H9 (cell line): ENCODE results near the gene PTPRR. TPM values are rescaled to one million over a fixed set of nuclear protein-coding genes. Genes with fewer than 3 reads are reported as not detected.

Experiments used
- DNase-seq: peaks from one replicate; pipeline ENCODE4 v3.0.0-alpha.2; 2017
- H2AFZ ChIP-seq: one replicate; pipeline ENCODE4 v1.6.1; 2013; ENCODE audit warnings: mild to moderate bottlenecking, low read length, control low read depth, moderate library complexity
- H2AK5ac ChIP-seq: 2 replicates; pipeline ENCODE4 v1.6.1; 2013; ENCODE audit warnings: low read length, control low read depth, mixed read lengths; ENCODE audit not compliant: insufficient read length
- H2BK120ac ChIP-seq: one replicate; pipeline ENCODE4 v1.6.1; 2013; ENCODE audit warnings: low read depth, mild to moderate bottlenecking, low read length, control low read depth, inconsistent platforms; ENCODE audit not compliant: poor library complexity, severe bottlenecking
- H2BK12ac ChIP-seq: 2 replicates; pipeline ENCODE4 v1.6.1; 2013; ENCODE audit warnings: low read length, control low read depth, mixed read lengths, low read depth; ENCODE audit not compliant: insufficient read length
- H2BK15ac ChIP-seq: 2 replicates; pipeline ENCODE4 v1.6.1; 2013; ENCODE audit warnings: low read depth, low read length, control low read depth
- H2BK20ac ChIP-seq: one replicate; pipeline ENCODE4 v1.6.1; 2013; ENCODE audit warnings: low read depth, mild to moderate bottlenecking, low read length, control low read depth, inconsistent platforms; ENCODE audit not compliant: poor library complexity, severe bottlenecking
- H2BK5ac ChIP-seq: 2 replicates; pipeline ENCODE4 v1.6.1; 2013; ENCODE audit warnings: low read length, control low read depth, mixed read lengths; ENCODE audit not compliant: insufficient read length
- H3K14ac ChIP-seq: 2 replicates; pipeline ENCODE4 v1.6.1; 2013; ENCODE audit warnings: low read length, control low read depth; ENCODE audit not compliant: insufficient read depth
- H3K18ac ChIP-seq: 2 replicates; pipeline ENCODE4 v1.6.1; 2013; ENCODE audit warnings: low read depth, mild to moderate bottlenecking, mixed read lengths, low read length, control low read depth; ENCODE audit not compliant: insufficient read length
- H3K23ac ChIP-seq: 2 replicates; pipeline ENCODE4 v1.6.1; 2013; ENCODE audit warnings: low read length, control low read depth, mixed read lengths, low read depth; ENCODE audit not compliant: insufficient read length
- H3K23me2 ChIP-seq: 2 replicates; pipeline ENCODE4 v1.6.1; 2013; ENCODE audit warnings: low read depth, mild to moderate bottlenecking, mixed read lengths, low read length, control low read depth; ENCODE audit not compliant: insufficient read length, poor library complexity, severe bottlenecking
- H3K27ac ChIP-seq: 2 replicates; pipeline ENCODE4 v1.5.1; 2013; ENCODE audit warnings: low read length, control low read depth, mixed read lengths, low read depth; ENCODE audit not compliant: insufficient read length
- H3K27me3 ChIP-seq: 2 replicates; pipeline ENCODE4 v1.6.1; 2013; ENCODE audit warnings: low read length, control low read depth, inconsistent platforms; ENCODE audit not compliant: insufficient read depth
- H3K4ac ChIP-seq: 2 replicates; pipeline ENCODE4 v1.6.1; 2013; ENCODE audit warnings: low read depth, mild to moderate bottlenecking, control low read depth, inconsistent platforms, low read length, moderate library complexity
- H3K4me1 ChIP-seq: 2 replicates; pipeline ENCODE4 v1.6.1; 2013; ENCODE audit warnings: low read length, control low read depth, inconsistent platforms; ENCODE audit not compliant: insufficient read depth
- H3K4me2 ChIP-seq: 2 replicates; pipeline ENCODE4 v1.6.1; 2013; ENCODE audit warnings: low read length, control low read depth, mixed read lengths; ENCODE audit not compliant: insufficient read length, insufficient read depth
- H3K56ac ChIP-seq: 2 replicates; pipeline ENCODE4 v1.6.1; 2013; ENCODE audit warnings: low read depth, mild to moderate bottlenecking, mixed read lengths, low read length, control low read depth; ENCODE audit not compliant: insufficient read length
- H3K79me1 ChIP-seq: 2 replicates; pipeline ENCODE4 v1.6.1; 2013; ENCODE audit warnings: low read depth, mild to moderate bottlenecking, moderate library complexity, low read length, control low read depth, inconsistent platforms; ENCODE audit not compliant: insufficient read depth, poor library complexity, severe bottlenecking
- H3K79me2 ChIP-seq: 2 replicates; pipeline ENCODE4 v1.6.1; 2013; ENCODE audit warnings: low read length, control low read depth, inconsistent platforms; ENCODE audit not compliant: insufficient read depth
- H3K9ac ChIP-seq: 2 replicates; pipeline ENCODE4 v1.6.1; 2013; ENCODE audit warnings: low read length, control low read depth, mixed read lengths; ENCODE audit not compliant: insufficient read length; ENCODE audit errors: extremely low read depth
- H3K9me3 ChIP-seq: one replicate; pipeline ENCODE4 v1.6.1; 2013; ENCODE audit warnings: low read depth, low read length, inconsistent platforms; ENCODE audit not compliant: control insufficient read depth
- H3T11ph ChIP-seq: one replicate; pipeline ENCODE4 v1.6.1; 2013; ENCODE audit warnings: mild to moderate bottlenecking, low read length, control low read depth, inconsistent platforms
- H4K20me1 ChIP-seq: one replicate; pipeline ENCODE4 v1.6.1; 2013; ENCODE audit not compliant: control insufficient read depth, insufficient read length, insufficient read depth
- H4K5ac ChIP-seq: 2 replicates; pipeline ENCODE4 v1.6.1; 2013; ENCODE audit warnings: low read depth, mild to moderate bottlenecking, mixed read lengths, low read length, control low read depth; ENCODE audit not compliant: insufficient read length
- H4K8ac ChIP-seq: replicated peaks from 2 replicates; pipeline ENCODE4 v1.6.1; 2013; ENCODE audit warnings: low read length, control low read depth, mixed read lengths, low read depth; ENCODE audit not compliant: insufficient read length
- H4K91ac ChIP-seq: 2 replicates; pipeline ENCODE4 v1.6.1; 2013; ENCODE audit warnings: low read depth, mild to moderate bottlenecking, moderate library complexity, mixed read lengths, low read length, control low read depth; ENCODE audit not compliant: insufficient read length
- H3K27ac Mint-ChIP-seq, 3 experiments: 2 replicates in 2 of 3; 3 replicates in 1 of 3; pipeline ENCODE4 v1.8.0; 2020 to 2021; ENCODE audit warnings: mixed read lengths in 3 of 3, mild to moderate bottlenecking in 1 of 3, moderate library complexity in 1 of 3
- H3K27me3 Mint-ChIP-seq: 2 replicates; pipeline ENCODE4 v1.8.0; 2021; ENCODE audit warnings: low read depth, mild to moderate bottlenecking, moderate library complexity, mixed read lengths
- H3K36me3 Mint-ChIP-seq, 3 experiments: 2 replicates in 2 of 3; 3 replicates in 1 of 3; pipeline ENCODE4 v1.8.0; 2020 to 2021; ENCODE audit warnings: low read depth in 3 of 3, mixed read lengths in 3 of 3; ENCODE audit not compliant: insufficient read depth in 1 of 3
- H3K4me1 Mint-ChIP-seq, 2 experiments: 2 replicates each; pipeline ENCODE4 v1.8.0; 2020; ENCODE audit warnings: mixed read lengths in 2 of 2
- H3K4me3 Mint-ChIP-seq, 2 experiments: 2 replicates in 1 of 2; 3 replicates in 1 of 2; pipeline ENCODE4 v1.8.0; 2020 to 2021; ENCODE audit warnings: mild to moderate bottlenecking in 2 of 2, mixed read lengths in 2 of 2, moderate library complexity in 1 of 2
- H3K9me3 Mint-ChIP-seq, 2 experiments: 2 replicates in 1 of 2; 3 replicates in 1 of 2; pipeline ENCODE4 v1.8.0; 2020; ENCODE audit warnings: mild to moderate bottlenecking in 2 of 2, mixed read lengths in 2 of 2, moderate library complexity in 1 of 2
- WGBS: extraction: QIAGEN DNeasy Blood & Tissue Kit; methylation state at CpG from one replicate; pipeline ENCODE4 v1.1.7; 2013; ENCODE audit warnings: missing lambda C conversion rate, low lambda C conversion rate, mixed read lengths; ENCODE audit not compliant: insufficient read length; ENCODE audit errors: extremely low coverage; 5-methylcytosine and 5-hydroxymethylcytosine counted together
- total RNA-seq: library from RNA; stranded (reverse); gene quantifications from 2 replicates; pipeline ENCODE4 v1.2.1, GENCODE V29; 2021
- TF ChIP-seq, protein P1 (sequence below): fragments of 200-600 bp; sonication (generic); conservative IDR thresholded peaks from 3 replicates; pipeline ENCODE4 v1.8.0; 2021; ENCODE audit warnings: antibody characterized with exemption, mild to moderate bottlenecking

The PTPRR gene
- total RNA-seq, 1 experiment from 2014 or later = 0.22 TPM

DNA sequence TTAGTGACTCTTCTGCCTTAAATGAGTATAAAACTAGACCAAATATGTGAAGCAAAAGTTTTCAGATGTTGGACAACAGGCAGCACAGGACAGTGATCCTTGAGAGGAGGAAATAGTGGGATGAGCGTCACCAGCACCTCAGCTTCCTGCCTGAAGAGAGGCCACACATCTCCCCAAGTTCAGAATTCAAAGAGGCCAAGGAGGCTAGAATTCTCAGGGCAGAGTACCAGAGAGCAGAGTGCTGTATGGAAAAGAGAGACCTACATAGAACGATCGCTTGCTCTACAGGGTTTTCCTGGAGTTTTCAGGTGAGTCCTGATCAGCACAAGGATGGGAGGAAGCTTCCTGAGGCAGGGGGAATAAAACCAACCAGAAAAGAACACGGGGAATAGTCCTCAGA lies 107.0 kb downstream of the PTPRR start:
- H3K36me3 Mint-ChIP-seq = peaks cover 4 to 11% (median 9%) of the 10 kb centered on the region in 3 experiments
- no peak overlapping the region for H2BK12ac ChIP-seq
- no peak overlapping the region for H2BK5ac ChIP-seq
- H3K27me3 Mint-ChIP-seq = peaks cover 1% of the 10 kb centered on the region; the same call in 1 of the 2 replicates
- H4K8ac ChIP-seq = no peak overlapping the region
- H3K27ac ChIP-seq = no peak overlapping the region
- H3K9me3 Mint-ChIP-seq = peaks cover 3 to 7% of the 10 kb centered on the region in 2 experiments
- no peak overlapping the region for H2BK120ac ChIP-seq
- WGBS = no CpG with 5 or more reads among the region's 4 CpGs
- H3K79me2 ChIP-seq = no peaks in the 10 kb centered on the region
- H3K9ac ChIP-seq = no peak overlapping the region
- H3K4ac ChIP-seq = no peak overlapping the region
- no peak overlapping the region for H3K18ac ChIP-seq
- H3K27me3 ChIP-seq = no peaks in the 10 kb centered on the region
- TF ChIP-seq, protein P1, sequence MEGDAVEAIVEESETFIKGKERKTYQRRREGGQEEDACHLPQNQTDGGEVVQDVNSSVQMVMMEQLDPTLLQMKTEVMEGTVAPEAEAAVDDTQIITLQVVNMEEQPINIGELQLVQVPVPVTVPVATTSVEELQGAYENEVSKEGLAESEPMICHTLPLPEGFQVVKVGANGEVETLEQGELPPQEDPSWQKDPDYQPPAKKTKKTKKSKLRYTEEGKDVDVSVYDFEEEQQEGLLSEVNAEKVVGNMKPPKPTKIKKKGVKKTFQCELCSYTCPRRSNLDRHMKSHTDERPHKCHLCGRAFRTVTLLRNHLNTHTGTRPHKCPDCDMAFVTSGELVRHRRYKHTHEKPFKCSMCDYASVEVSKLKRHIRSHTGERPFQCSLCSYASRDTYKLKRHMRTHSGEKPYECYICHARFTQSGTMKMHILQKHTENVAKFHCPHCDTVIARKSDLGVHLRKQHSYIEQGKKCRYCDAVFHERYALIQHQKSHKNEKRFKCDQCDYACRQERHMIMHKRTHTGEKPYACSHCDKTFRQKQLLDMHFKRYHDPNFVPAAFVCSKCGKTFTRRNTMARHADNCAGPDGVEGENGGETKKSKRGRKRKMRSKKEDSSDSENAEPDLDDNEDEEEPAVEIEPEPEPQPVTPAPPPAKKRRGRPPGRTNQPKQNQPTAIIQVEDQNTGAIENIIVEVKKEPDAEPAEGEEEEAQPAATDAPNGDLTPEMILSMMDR = no peak
- no peaks in the 10 kb centered on the region for H3K79me1 ChIP-seq
- H2AFZ ChIP-seq = no peak overlapping the region
- H2BK15ac ChIP-seq = no peak overlapping the region
- H3K14ac ChIP-seq = no peak overlapping the region
- H2BK20ac ChIP-seq = no peak overlapping the region
- H3T11ph ChIP-seq = no peak overlapping the region
- H3K4me2 ChIP-seq = no peak overlapping the region
- H3K27ac Mint-ChIP-seq = no peak overlapping the region
- DNase-seq = no peak
- no peak overlapping the region for H4K5ac ChIP-seq
- H4K91ac ChIP-seq = no peak overlapping the region
- H3K9me3 ChIP-seq = no peaks in the 10 kb centered on the region
- H3K4me1 Mint-ChIP-seq = peaks cover 34 to 42% of the 10 kb centered on the region in 2 experiments
- H4K20me1 ChIP-seq = no peaks in the 10 kb centered on the region
- no peak overlapping the region for H3K23ac ChIP-seq
- no peak overlapping the region for H2AK5ac ChIP-seq
- H3K4me3 Mint-ChIP-seq = no peak overlapping the region
- no peaks in the 10 kb centered on the region for H3K4me1 ChIP-seq
- H3K23me2 ChIP-seq = no peaks in the 10 kb centered on the region
- no peak overlapping the region for H3K56ac ChIP-seq
